HEK293T (cell line): ENCODE measurements around the gene TFDP1.

Source experiments
- BHLHE40 ChIP-seq: fragments of 450-650 bp; IDR thresholded peaks from 2 replicates; pipeline ENCODE4 v1.6.1; 2016; ENCODE audit warnings: mild to moderate bottlenecking, moderate library complexity, borderline replicate concordance
- ELF4 ChIP-seq: fragments of 450-650 bp; IDR thresholded peaks from 2 replicates; pipeline ENCODE4 v1.6.1; 2017; ENCODE audit warnings: antibody characterized with exemption
- FOXA1 ChIP-seq: fragments of 450-650 bp; IDR thresholded peaks from 2 replicates; pipeline ENCODE4 v1.6.1; 2016; ENCODE audit warnings: mild to moderate bottlenecking
- FOXM1 ChIP-seq: fragments of 450-650 bp; IDR thresholded peaks from 2 replicates; pipeline ENCODE4 v1.6.1; 2017; ENCODE audit warnings: mild to moderate bottlenecking, borderline replicate concordance
- NFRKB ChIP-seq: fragments of 450-650 bp; IDR thresholded peaks from 2 replicates; pipeline ENCODE4 v1.6.1; 2016; ENCODE audit warnings: mild to moderate bottlenecking, moderate library complexity
- PKNOX1 ChIP-seq: fragments of 450-650 bp; IDR thresholded peaks from 2 replicates; pipeline ENCODE4 v1.6.1; 2016
- SP1 ChIP-seq: fragments of 450-650 bp; IDR thresholded peaks from 2 replicates; pipeline ENCODE4 v1.6.1; 2017
- SUZ12 ChIP-seq: fragments of 450-650 bp; IDR thresholded peaks from 2 replicates; pipeline ENCODE4 v1.6.1; 2016; ENCODE audit warnings: mild to moderate bottlenecking
- TARDBP ChIP-seq: fragments of 450-650 bp; IDR thresholded peaks from 2 replicates; pipeline ENCODE4 v1.6.1; 2016
- ZNF384 ChIP-seq: fragments of 450-650 bp; IDR thresholded peaks from 2 replicates; pipeline ENCODE4 v1.6.1; 2016

- TF ChIP-seq TARDBP (no peak), ZNF384 (no peak), FOXM1 (no peak), SUZ12 (no peak), SP1 (no peak), BHLHE40 (no peak), FOXA1 (no peak), PKNOX1 (no peak), ELF4 (no peak), NFRKB (no peak)
These were observed 4.9 kb upstream of the TFDP1 start for GRCh38 chr13:113579686-113580085.
